Measurements from ENCODE around the gene VCX3A. TPM values are rescaled to one million over a fixed set of nuclear protein-coding genes. Genes with fewer than 3 reads are reported as not detected.

Gene VCX3A
- total and polyA plus RNA-seq, 2 experiments from 2014 or later: 0.40 TPM; not detected in 1

DNA sequence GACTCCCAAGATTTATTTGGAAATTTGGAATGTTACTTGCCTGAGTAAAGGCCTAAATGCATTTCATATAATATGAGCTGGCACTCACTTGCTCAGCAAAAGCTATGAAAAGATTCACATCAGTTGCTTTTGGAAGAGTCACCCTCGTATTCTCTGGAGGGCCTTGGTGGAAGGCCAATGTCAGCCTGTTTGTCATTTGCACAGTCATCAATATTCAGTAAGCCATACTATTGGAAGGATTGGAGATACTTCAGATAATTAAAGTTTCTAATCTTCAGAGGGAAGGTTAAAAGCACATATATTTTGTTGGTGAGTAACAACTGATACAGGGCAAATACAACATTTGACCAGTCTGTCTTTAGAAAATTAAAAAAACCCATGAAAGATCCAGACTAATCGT lies 36.6 kb downstream of the VCX3A start (continued):
- TF ChIP-seq REST (IDR thresholded peaks at IDR 0.05; ENCODE audit: unreplicated experiment): no peak
- TF ChIP-seq ZNF114 (CRISPR knock-in tag; IDR thresholded peaks at IDR 0.05): no peak
- TF ChIP-seq, protein P1, sequence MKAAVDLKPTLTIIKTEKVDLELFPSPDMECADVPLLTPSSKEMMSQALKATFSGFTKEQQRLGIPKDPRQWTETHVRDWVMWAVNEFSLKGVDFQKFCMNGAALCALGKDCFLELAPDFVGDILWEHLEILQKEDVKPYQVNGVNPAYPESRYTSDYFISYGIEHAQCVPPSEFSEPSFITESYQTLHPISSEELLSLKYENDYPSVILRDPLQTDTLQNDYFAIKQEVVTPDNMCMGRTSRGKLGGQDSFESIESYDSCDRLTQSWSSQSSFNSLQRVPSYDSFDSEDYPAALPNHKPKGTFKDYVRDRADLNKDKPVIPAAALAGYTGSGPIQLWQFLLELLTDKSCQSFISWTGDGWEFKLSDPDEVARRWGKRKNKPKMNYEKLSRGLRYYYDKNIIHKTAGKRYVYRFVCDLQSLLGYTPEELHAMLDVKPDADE (IDR thresholded peaks at IDR 0.05): no peak
- no peak for TF ChIP-seq POLR2AphosphoS5 (IDR thresholded peaks at IDR 0.05; ENCODE audit: low read depth)
- TF ChIP-seq ZNF331 (CRISPR knock-in tag; IDR thresholded peaks at IDR 0.05; ENCODE audit: low read depth): no peak
- TF ChIP-seq JUNB (IDR thresholded peaks at IDR 0.05; ENCODE audit: unreplicated experiment): no peak
- TF ChIP-seq EZH2 (IDR thresholded peaks at IDR 0.05; ENCODE audit: low read depth, unreplicated experiment): no peak

Measured in GM23338 (cell line).